CD4-positive, alpha-beta T cell treated with Interleukin-2 at 100 ng/mL for 4 hours (primary cell): ENCODE results near the gene TENM3.
"Not testable (repeated sequence)": the region's sequence is repeated elsewhere in the genome, so short reads cannot be mapped to it uniquely, and the experiment has no call there.

Experiments used
- DNase-seq: peaks from one replicate; pipeline ENCODE4 v3.0.0-alpha.2; 2020; ENCODE audit warnings: low spot score

TENM3 gene

GRCh38 chr4:182228991-182229577 is 14.1 kb upstream of the TENM3 start:
- DNase-seq, result no peak

GRCh38 chr4:182230256-182230655 is 12.9 kb upstream of the TENM3 start:
- no peak for DNase-seq

DNA sequence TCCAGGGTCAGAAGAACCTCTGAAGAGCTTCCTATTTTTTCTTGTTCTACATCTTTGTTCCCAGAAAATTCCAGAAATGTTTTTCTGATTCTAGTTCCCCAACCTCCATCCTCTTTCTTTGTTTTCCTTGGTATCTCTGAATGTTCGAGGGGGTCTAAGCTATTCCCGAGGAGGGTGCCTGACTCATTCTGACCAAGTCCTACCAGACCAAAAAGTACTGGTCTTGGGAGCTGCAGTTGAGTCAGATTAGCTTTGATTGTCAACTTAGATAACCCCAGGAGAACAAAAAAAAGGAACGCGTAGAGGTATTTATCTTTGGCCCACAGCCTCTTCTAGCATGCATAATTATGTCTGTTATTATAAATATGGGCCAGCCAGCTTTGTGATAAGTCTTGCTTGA is 12.1 kb upstream of the TENM3 start:
- DNase-seq, result no peak

GRCh38 chr4:182231496-182231895 is 11.7 kb upstream of the TENM3 start:
- no peak for DNase-seq

- no peak for DNase-seq
These were observed 9.7 kb upstream of the TENM3 start for GRCh38 chr4:182233310-182234090.

DNA sequence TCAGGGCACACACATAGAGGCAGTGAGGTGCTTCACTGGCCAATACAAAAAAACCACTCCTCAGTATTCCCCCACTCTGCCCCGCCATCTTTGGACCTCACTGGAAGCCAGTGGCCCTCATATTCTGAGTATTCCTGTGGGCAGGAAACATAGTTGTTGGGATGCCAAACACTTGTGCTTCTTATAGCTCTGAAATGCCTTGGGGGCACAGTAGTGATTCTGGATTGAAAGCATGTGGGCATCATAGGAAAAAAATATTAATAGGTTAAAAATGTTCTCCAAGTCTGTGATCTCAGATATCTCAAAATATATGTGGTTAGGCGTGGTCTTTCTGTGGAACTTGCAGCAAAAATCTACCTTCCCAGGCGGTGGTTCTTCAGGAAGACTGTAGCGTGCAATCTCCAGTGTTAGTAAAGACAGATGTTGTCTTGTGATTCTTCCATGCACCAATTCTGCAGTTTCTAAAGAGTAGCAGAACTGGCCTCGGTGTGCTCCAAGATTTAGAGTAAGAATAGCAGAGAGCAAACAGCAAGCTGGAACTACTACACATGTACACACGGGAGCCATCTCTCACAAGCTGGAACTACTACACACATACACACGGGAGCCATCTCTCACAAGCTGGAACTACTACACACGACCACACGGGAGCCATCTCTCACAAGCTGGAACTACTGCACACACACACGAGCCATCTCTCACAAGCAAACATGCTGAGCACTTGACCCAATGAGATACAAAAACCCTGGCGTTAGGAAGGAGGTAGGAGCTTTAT is 8.0 kb upstream of the TENM3 start:
- DNase-seq, result no peak

DNA sequence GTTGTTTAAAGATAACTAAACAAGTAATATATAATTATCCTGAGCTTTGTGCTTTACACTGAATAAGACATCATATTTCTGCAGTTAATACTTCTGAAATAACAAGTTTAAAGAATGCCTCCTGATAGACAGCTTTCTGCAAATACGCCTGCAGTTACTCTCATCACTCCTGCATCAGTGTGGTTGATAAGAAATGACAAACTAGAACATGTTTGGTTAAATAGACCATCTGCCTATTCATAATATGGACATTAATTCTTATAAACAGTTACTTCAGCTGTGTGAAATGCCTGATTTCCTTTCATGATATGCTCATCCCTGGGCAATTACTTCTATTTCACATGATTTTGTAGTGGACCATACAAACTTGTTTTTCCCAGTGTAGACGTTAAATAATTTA is 7.0 kb upstream of the TENM3 start:
- DNase-seq, result no peak

DNA sequence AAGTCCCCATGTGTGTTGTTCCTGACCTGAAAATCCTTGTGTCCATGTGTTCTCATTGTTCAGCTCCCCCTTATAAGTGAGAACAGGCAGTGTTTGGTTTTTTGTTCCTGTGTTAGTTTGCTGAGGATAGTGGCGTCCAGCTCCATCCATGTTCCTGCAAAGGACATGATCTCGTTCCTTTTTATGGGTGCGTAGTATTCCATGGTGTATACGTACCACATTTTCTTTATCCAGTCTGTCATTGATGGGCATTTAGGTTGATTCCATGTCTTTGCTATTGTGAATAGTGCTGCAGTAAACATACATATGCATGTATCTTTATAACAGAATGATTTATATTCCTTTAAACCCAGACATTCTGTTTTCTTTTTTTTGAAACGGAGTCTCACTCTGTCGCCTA is 6.2 kb upstream of the TENM3 start:
- DNase-seq, result not testable (repeated sequence)

GRCh38 chr4:182238355-182238931 is 4.8 kb upstream of the TENM3 start:
- DNase-seq, result no peak

GRCh38 chr4:182240161-182241130 is 2.8 kb upstream of the TENM3 start:
- no peak for DNase-seq

- DNase-seq, result not testable (repeated sequence)
These were observed 942 bp upstream of the TENM3 start for GRCh38 chr4:182242260-182242659.

GRCh38 chr4:182242787-182243186 is 415 bp upstream of the TENM3 start:
- DNase-seq, result no peak

- DNase-seq, result no peak
These were observed 1.8 kb downstream of the TENM3 start for GRCh38 chr4:182245041-182245440.

DNA sequence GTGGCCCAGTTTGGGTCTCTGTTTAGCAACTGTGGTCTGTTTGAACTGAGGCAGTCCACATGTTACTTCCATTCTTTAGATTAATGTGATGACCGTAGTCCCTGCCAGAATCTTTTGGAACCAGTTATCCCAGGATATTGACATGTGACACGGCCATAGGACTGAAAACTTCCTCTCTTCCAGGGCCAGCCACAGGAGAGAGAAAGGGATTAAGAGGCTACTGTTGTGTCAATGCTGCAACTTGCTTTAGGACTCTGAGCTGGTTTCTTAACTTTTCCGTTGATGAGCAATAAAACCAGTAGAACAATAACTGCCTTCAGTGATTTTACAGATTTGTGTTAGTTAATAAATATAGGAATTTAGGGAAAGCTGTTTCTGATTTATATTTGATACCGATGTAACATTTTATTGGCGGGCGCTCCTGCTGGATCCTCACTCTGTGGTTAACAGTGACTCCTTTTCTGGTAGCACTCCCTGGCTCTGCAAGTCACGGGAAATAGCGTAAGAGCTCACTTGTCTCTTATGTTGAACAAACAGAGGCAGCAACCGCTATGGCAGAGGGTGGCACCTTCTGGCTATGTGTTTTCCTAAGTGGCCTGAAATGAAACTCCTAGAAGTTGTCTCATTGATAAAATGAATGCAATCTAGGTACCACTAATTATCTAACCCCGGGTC is 2.5 kb downstream of the TENM3 start:
- DNase-seq, result no peak

DNA sequence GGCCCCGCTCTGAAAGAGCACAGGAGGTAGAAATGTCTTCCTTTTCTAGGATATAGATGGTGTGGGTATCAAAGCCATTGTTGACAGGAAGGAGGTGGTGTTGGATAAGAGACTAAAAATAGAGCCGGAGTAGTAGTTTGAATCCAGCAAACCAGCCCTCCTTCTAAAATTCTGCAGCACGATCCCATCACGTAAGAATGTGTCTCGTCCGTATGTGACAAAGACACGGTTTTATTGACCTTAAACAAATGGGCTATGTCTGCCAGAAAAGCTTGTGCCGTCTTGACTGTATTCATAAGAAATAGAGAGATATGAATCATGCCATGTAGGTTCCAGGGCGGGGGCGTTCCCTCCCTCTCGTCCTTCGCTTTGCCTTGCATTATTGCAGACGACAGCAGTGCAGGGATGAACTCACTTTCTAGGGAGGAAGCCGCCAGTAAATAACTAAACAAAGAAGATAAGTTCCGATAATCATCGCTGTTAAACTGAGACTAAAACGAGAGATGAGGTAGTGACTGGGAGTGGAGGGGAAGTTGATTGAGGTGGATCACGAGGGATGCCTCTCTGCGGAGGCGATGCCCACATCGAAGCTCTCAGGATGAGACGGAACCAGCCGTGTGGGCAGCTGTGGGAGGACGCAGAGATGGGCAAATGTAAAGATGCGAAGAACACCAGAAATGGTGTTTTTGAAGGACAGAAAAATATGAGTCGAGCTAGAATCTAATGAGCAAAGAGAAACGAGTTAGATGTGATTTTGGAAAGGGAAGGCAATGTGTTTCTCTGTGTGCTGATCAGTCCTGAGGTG is 3.4 kb downstream of the TENM3 start:
- DNase-seq, result no peak

DNA sequence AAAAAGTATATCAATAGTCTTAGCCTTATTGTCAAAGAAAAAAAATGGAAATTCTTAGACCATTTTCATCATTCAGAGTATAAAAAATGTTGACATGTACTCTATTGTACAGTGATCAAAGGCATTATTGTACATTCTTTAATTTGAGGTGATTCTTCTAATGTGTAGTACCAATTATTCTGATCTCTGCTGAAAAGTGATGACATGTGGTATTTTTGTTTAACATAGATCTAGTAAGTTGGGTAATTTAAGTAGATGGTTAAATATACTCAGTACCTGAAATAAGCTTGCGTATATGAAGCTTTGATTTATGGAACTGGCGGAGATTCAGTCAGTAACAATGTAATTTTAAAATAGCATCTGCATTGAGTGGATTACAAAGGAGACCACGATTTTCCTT is 5.1 kb downstream of the TENM3 start:
- no peak for DNase-seq

GRCh38 chr4:182250446-182250845 is 7.2 kb downstream of the TENM3 start:
- no peak for DNase-seq

DNA sequence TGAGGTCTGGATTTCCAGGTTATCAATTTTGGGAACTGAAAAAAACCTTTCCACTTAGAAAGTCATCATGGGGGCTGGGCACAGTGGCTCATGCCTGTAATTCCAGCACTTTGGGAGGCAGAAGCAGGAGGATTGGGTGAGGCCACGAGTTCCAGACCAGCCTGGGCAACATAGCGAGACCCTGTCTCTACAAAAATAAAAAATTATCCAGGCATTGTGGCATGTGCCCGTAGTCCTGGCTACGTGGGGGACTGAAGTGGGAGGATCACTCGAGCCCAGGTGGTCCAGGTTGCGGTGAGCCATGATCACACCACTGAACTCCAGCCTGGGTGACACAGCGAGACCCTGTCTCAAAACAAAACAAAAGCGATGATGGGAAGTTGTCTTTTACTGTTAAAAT is 7.9 kb downstream of the TENM3 start:
- DNase-seq, result no peak

GRCh38 chr4:182252220-182252619 is 9.0 kb downstream of the TENM3 start:
- DNase-seq, result no peak
